Measurements from ENCODE around the gene LIX1L.
"Not testable (repeated sequence)": the region's sequence is repeated elsewhere in the genome, so short reads cannot be mapped to it uniquely, and the experiment has no call there.

Gene LIX1L

DNA sequence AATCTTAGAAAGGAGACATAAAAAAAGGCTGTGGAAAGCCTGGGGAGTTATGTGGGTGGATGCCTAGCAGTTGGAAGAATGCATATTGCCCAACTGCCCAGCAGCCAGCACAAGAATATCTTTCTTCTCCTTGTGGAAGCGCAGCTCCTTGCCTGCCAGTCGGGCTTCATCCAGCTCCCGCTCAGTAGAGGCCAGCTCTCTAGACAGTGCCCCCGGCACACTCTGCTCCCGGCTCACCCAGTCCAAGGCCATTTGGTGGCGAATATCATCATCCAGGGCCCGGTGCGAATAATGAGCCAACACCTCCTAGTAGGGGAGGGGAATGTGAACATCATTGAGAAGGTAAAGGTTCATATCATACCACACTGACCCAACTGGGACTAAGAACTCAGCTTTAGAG lies 21.6 kb downstream of the LIX1L start:
- DNase-seq (ENCODE audit: low spot score): no peak

DNA sequence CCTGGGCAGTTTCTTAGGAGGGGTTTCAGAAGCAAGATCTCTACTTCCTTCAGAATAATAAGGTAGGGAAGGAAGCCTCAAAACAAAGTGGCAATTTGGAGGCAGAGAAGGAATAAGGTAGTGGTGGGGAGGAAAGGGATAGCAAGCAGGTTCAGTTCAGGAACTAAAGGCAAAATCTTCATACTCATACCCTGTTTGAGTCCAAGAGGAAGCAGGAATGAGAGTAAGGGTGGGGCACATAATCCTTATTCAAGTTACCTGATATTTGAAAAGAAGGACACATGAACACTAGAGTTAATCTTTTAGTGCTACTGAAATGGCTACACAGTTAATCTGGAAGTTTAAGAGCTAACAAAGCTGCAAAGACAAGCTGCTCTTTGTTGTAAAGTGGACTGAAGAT lies 22.1 kb downstream of the LIX1L start:
- DNase-seq (ENCODE audit: low spot score): no peak

DNA sequence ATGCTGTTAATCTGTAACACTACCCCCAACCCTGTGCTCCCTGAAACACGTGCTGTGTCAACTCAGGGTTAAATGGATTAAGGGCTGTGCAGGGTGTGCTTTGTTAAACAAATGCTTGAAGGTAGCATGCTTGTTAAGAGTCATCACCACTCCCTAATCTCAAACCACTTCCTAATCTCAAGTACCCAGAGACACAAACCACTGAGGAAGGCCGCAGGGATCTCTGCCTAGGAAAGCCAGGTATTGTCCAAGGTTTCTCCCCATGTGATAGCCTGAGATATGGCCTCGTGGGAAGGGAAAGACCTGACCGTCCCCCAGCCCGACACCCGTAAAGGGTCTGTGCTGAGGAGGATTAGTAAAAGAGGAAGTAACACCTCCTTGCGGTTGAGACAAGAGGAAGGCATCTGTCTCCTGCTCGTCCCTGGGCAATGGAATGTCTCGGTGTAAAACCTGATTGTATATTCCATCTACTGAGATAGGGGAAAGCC lies 25.3 kb downstream of the LIX1L start:
- peak; percentile 85 for DNase-seq (ENCODE audit: low spot score)

DNA sequence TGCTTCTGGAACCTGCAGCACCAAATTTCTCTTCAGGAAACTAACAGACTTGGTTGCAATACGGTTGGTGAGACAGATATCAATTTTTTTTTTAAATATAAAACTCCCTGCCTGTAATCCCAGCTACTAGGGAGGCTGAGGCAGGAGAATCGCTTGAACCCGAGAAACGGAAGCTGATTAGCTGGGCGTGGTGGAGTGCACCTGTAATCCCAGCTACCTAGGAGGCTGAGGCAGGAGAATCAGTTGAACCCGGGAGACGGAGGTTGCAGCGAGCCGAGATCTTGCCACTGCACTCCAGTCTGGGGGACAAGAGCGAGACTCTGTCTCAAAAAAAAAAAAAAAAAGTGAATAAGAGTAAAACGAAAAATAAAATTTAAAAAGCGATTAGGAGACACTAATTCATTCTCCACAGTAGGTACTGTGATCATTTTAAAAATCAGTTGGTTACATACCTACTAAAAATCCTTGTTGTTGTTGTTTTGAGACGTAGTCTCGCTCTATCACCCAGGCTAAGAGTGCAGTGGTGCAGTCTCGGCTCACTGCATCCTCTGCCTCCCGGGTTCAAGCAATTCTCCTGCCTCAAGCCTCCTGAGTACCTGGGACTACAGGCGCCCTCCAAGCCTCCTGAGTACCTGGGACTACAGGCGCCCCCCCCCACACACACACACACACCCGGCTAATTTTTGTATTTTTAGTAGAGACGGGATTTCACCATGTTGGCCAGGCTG lies 29.7 kb downstream of the LIX1L start:
- DNase-seq (ENCODE audit: low spot score): peak; percentile 30

DNA sequence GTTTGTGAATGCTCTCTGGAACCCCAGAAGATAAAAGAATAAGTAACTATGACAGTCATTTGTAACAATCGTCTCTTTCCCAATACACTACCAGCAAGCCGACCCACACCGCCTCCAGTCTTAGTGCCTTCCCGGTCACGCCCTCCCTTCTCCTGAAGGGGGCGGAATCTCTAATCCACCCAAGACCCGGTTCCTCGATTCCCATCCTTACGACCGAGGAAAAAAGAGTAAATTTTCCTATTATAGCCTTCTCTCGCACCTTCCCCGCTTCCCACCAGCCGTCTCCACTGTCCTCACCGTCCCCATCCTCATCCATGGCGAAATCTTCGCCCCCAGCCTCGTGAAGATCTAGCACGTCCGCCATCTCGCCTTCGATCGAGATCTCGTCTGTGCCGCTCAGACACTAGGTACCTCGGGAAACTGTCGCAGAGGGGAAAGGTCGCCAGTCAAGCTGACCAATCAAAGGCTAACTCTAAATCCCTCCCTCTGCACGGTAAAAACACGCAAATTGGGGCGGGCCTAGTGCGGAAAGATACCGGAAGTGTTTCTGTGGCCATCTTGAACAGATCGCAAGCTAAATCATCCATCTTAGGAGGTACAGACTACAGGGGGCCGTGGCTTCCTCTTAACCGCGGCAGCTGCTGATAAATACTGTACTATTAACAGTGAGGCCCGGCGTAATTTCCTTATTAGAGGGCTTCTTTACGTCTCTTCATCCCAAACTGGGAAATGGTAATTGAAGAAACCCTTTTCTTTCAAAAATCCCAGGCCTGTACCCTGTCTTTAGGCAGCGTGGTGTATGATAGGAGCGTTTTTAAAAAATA lies 30.5 kb downstream of the LIX1L start, which contains the start of gene RBM8A:
Gene RBM8A (minus strand): TSS at position 422 of the 824 bp plus-strand sequence. CDS start 58 bp downstream, at position 364.
- peak; percentile 100 for DNase-seq (ENCODE audit: low spot score)

GRCh38 chr1:145926686-145927062 lies 31.1 kb downstream of the LIX1L start:
- no peak for DNase-seq (ENCODE audit: low spot score)

DNA sequence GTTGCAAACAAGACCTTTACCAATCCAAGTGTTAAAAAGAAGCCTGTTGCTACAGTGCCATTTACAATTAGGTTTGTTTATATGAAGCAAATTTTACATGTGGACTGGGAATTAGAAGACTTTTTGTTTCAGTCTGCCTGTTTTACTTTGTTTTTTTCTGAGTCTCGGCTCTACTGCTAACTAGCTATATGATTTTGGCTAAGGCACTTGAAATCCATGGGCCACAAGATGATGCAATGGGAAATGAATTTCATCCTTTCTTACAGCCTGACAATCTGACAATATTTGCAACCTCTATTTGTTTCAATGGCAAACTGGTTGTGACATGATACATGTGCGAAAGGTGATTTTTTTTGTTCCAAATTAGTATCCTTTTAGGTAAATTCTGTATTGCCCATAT lies 35.6 kb downstream of the LIX1L start:
- DNase-seq (ENCODE audit: low spot score): no peak

DNA sequence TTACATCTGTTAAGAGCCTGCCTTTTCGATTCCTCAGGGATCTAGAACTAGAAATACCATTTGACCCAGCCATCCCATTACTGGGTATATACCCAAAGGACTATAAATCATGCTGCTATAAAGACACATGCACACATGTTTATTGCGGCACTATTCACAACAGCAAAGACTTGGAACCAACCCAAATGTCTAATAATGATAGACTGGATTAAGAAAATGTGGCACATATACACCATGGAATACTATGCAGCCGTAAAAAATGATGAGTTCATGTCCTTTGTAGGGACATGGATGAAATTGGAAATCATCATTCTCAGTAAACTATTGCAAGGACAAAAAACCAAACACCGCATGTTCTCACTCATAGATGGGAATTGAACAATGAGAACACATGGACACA lies 37.5 kb downstream of the LIX1L start:
- DNase-seq (ENCODE audit: low spot score): not testable (repeated sequence)

- no peak for DNase-seq (ENCODE audit: low spot score)
These were observed 38.6 kb downstream of the LIX1L start for GRCh38 chr1:145918992-145919939.

- DNase-seq (ENCODE audit: low spot score): peak; percentile 97
These were observed 39.4 kb downstream of the LIX1L start, which contains the start of gene PEX11B for GRCh38 chr1:145918144-145918991. Gene PEX11B, minus strand, starts transcription at chr1:145918717. Its CDS starts 29 bp downstream, at chr1:145918688.

DNA sequence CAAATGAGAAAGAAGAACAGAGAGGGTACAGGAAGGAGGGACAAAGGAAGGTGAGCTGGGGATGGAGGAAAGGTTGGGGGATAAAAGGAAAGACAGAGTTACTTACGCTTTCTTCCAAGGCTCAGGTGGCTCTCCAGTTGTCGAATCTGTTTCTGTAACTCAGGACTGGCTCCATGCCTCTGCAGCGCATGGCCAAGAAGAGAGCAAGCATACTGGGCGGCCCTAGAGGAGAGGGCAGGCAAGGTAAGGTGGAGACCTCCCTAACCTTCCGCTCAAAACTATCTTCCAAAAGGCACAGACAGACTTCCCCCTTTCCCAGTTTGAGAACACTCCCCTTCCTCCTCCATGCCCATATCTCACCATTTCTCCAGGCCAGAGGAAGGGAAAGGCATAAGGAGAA lies 40.2 kb downstream of the LIX1L start:
- no peak for DNase-seq (ENCODE audit: low spot score)

- DNase-seq (ENCODE audit: low spot score): no peak
These were observed 41.1 kb downstream of the LIX1L start for GRCh38 chr1:145916745-145917144.

DNA sequence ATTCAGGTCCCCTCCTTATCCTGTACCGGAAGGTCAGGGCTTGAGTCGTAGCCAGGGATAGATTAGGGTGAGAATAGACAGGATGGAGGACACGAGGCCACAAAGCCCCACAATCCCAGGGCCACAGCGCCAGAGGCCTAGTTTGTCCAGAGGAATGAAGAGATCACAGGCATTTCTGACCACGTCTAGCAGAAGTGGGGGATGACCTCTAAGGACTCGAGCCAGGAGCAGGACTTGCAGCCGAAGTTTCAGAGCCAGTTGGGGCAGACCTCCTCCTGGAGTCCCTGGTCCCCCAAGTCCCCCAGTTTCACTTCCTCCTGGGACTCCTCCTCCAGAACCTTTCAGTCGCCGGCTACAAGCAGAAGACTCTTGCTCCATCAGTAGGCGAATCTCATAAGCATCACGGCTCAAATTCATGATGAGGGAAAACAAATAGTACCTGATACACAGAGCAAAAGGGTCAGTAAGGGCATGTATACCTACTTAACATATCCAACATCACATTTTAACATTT lies 45.6 kb downstream of the LIX1L start:
- no peak for DNase-seq (ENCODE audit: low spot score)

GRCh38 chr1:145908653-145909052 lies 49.2 kb downstream of the LIX1L start:
- no peak for DNase-seq (ENCODE audit: low spot score)

DNA sequence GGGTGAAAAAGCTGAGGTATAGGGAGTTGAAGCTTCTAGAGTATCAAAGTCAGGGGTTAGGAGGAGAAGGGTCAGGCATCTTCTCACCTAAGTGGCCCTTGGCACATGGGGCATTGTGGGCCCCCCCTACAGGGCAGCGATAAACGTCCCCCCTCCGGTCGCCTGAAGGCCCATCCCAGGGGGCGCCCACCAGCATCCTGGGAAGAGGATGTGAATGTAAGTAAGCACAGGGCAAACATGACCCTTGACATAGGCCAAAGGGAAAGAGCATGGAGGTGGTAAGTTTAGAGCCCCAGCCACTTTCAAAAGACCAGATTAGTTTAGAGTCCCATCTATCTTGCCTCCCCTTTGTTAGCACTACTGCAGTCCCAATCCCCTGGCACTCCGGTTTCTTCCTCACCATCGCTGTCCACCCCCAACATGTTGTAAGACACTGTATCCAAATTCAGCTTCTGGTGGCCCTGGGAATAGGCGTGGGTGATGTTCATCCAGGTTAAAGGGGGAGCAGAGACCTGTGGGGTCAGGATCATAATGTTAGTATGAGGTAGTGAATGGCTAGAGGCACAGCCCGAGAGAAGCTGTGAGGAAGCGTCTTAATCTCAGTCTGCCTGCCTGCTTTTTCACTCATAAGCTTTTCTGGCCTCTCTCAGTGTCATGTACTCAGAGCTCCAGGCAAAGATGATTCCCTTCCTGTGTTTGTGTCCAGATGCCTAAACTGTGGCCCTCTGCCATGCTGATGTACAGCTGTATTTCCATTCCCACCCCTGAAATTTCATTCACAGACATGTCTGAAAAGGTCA lies 50.7 kb downstream of the LIX1L start:
- no peak for DNase-seq (ENCODE audit: low spot score)

DNA sequence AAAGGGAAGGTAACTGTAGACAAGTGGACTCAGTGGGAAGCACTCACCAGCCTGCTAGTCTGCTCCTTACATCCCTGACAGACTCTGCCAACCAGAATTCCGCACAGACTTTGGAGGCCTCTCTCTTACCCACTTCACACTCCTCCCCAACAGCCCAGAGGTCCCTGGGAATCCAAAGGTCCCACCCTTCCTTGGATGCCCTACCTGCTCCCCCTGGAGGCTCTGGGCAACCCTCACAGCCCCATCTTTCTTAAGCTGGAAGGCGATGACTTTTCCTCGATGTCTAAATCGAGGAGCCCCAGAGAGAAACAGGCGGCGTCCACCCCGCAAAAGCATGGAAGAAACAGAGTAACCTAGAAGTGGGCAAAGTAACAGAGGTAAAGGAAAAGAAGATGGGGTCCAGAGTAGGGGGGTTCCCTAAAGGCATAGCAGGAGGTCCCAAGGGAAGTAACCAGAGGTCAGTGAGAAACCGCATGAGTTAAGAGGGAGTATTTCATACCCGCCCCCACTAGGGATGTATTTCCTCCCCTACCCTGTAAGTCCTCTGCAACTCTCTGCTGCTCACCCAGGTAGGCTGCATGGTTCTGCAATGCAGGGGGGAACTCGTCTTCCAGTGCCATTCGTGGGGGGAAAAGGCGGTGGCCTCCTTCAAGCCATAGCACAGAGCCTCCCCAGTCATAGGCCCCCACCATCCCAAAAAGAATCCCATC lies 56.4 kb downstream of the LIX1L start:
- DNase-seq (ENCODE audit: low spot score): no peak

- DNase-seq (ENCODE audit: low spot score): no peak
These were observed 59.1 kb downstream of the LIX1L start for GRCh38 chr1:145898756-145899155.

DNA sequence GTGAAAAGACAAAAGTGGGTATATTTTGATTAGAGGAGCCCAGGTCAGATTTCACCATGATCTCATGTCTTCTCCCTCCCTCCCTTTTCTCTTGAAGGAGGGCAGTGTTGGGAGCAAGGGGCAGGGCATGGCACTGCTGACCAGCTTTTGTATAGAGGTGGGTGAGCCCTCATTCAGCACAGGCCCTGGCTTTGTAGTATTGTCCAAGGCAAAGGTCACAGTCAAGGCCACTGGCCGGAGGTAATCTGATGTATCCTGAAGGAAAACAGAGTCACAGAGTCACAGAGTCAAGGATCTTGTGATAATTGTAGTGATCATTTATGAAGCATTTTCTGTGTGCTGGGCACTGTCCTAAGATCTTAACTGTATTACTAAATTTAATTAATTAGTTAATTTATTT lies 59.8 kb downstream of the LIX1L start:
- DNase-seq (ENCODE audit: low spot score): no peak

GRCh38 chr1:145895471-145895870 lies 62.3 kb downstream of the LIX1L start:
- DNase-seq (ENCODE audit: low spot score): no peak
